DND-41 (cell line): Measurements from ENCODE around the gene DENND6B.

Experiments
- ATAC-seq: fragments of 200-7000 bp; cut with Tn5 transposase; 3 replicates; pipeline ENCODE4 v1.9.1; 2021; ENCODE audit warnings: low read depth; ENCODE audit not compliant: insufficient read depth
- DNase-seq: peaks from one replicate; pipeline ENCODE4 v3.0.0-alpha.2; 2020
- H2AFZ ChIP-seq: 2 replicates; pipeline ENCODE4 v1.6.0; 2012; ENCODE audit warnings: low read depth, low read length
- H3K27ac ChIP-seq: 2 replicates; pipeline ENCODE4 v1.5.1; 2012; ENCODE audit warnings: low read length, inconsistent platforms
- H3K27me3 ChIP-seq: fragments of 200-600 bp; sonication (generic); 2 replicates; pipeline ENCODE4 v1.6.0; 2012; ENCODE audit warnings: low read length, mild to moderate bottlenecking, inconsistent platforms; ENCODE audit not compliant: insufficient read depth, poor library complexity
- H3K36me3 ChIP-seq: 2 replicates; pipeline ENCODE4 v1.5.1; 2012; ENCODE audit warnings: low read length, inconsistent platforms; ENCODE audit not compliant: insufficient read depth
- H3K4me1 ChIP-seq: 2 replicates; pipeline ENCODE4 v1.5.1; 2012; ENCODE audit warnings: mild to moderate bottlenecking, low read length; ENCODE audit not compliant: insufficient read depth
- H3K4me2 ChIP-seq: 2 replicates; pipeline ENCODE4 v1.6.0; 2012; ENCODE audit warnings: mild to moderate bottlenecking, moderate library complexity, low read length, inconsistent platforms; ENCODE audit not compliant: insufficient read depth
- H3K4me3 ChIP-seq, 2 experiments: fragments of 200-600 bp in 1 of 2; shearing (Covaris generic) in 1 of 2; 2 replicates each; pipeline ENCODE4 v1.5.1; 2012 to 2016; ENCODE audit warnings: inconsistent platforms in 2 of 2, low read length in 2 of 2, mild to moderate bottlenecking in 2 of 2, low read depth in 1 of 2, moderate library complexity in 1 of 2
- H3K79me2 ChIP-seq: 2 replicates; pipeline ENCODE4 v1.6.0; 2012; ENCODE audit warnings: low read length, inconsistent platforms; ENCODE audit not compliant: insufficient read depth
- H3K9ac ChIP-seq: 2 replicates; pipeline ENCODE4 v1.6.0; 2012; ENCODE audit warnings: low read depth, mild to moderate bottlenecking, inconsistent platforms, low read length, moderate library complexity
- H3K9me3 ChIP-seq: 2 replicates; pipeline ENCODE4 v1.5.1; 2012; ENCODE audit warnings: low read length, moderate library complexity, mild to moderate bottlenecking, inconsistent platforms; ENCODE audit not compliant: insufficient read depth, severe bottlenecking
- H4K20me1 ChIP-seq: 2 replicates; pipeline ENCODE4 v1.6.0; 2012; ENCODE audit warnings: low read length; ENCODE audit not compliant: insufficient read depth
- CTCF ChIP-seq: IDR thresholded peaks from 2 replicates; pipeline ENCODE4 v1.5.1; 2012; ENCODE audit warnings: borderline replicate concordance, low read length, moderate library complexity, mild to moderate bottlenecking; ENCODE audit not compliant: poor library complexity, severe bottlenecking; ENCODE audit errors: extremely low read depth
- EZH2 ChIP-seq: IDR thresholded peaks from 3 replicates; pipeline ENCODE4 v1.6.1; 2012; ENCODE audit warnings: borderline replicate concordance, low read depth, mild to moderate bottlenecking, moderate library complexity, low read length, inconsistent platforms; ENCODE audit not compliant: severe bottlenecking

Gene DENND6B

GRCh38 chr22:50280708-50281383, 46.0 kb downstream of the DENND6B start:
- no peak overlapping the region for H3K9ac ChIP-seq
- H3K9me3 ChIP-seq, result no peaks in the 10 kb centered on the region
- no peak for ATAC-seq
- H3K27ac ChIP-seq, result no peak overlapping the region
- H3K79me2 ChIP-seq, result no peaks in the 10 kb centered on the region
- H3K27me3 ChIP-seq, result no peaks in the 10 kb centered on the region
- H3K4me3 ChIP-seq, result no peak overlapping the region
- H3K4me1 ChIP-seq, result no peaks in the 10 kb centered on the region
- no peak overlapping the region for H3K4me2 ChIP-seq
- H2AFZ ChIP-seq, result no peak overlapping the region
- no peak for DNase-seq
- TF ChIP-seq CTCF, result no peak
- no peak for TF ChIP-seq EZH2
- H4K20me1 ChIP-seq, result no peaks in the 10 kb centered on the region
- H3K36me3 ChIP-seq, result no peaks in the 10 kb centered on the region

DNA sequence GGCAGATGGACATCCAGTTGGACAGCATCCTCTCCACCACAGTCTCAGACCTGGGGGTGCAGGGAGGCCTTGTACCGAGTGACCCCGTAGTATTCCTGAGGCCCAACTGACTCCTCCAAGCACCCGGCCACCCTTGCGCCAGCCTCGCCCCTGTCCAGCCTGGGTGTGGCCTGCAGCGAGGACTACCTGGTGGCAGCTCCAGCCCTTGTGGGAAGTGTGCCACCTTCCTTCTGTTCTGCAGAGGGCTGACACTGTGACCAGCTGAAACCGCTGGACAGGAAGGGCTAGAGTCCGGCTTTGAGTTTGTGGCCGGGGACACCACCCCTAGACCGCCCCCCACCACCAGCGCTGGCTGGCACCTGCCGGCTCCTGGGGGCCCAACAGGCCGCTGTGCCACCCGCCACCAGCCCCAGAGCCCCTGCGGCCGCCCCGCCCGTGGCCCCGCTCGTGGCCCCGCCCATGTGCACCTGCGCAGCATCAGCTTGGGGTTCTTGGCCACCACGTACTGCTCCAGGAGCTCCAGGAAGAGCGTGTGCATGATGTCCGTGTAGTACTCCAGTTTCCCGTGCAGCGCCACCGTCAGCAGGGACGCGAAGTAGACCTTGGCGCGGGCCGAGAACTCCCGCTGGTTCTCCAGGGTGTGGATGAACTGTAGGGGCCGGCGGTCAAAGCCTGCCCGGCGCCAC, 46.6 kb downstream of the DENND6B start:
- no peak for TF ChIP-seq EZH2
- no peak for TF ChIP-seq CTCF
- DNase-seq (no peak), ATAC-seq (no peak)
- Histone ChIP-seq H3K9me3 (no peaks in the 10 kb centered on the region), H3K4me1 (no peaks in the 10 kb centered on the region), H3K79me2 (no peaks in the 10 kb centered on the region), H4K20me1 (no peaks in the 10 kb centered on the region), H3K36me3 (no peaks in the 10 kb centered on the region), H3K4me3 (no peak overlapping the region), H3K9ac (no peak overlapping the region), H3K27ac (no peak overlapping the region), H3K27me3 (no peaks in the 10 kb centered on the region), H3K4me2 (no peak overlapping the region), H2AFZ (no peak overlapping the region)

- H3K79me2 ChIP-seq, result no peaks in the 10 kb centered on the region
- no peaks in the 10 kb centered on the region for H3K4me1 ChIP-seq
- H3K27me3 ChIP-seq, result no peaks in the 10 kb centered on the region
- no peak for TF ChIP-seq EZH2
- TF ChIP-seq CTCF, result no peak
- H3K9ac ChIP-seq, result no peak overlapping the region
- no peaks in the 10 kb centered on the region for H3K9me3 ChIP-seq
- no peak overlapping the region for H3K27ac ChIP-seq
- H3K4me3 ChIP-seq, result no peak overlapping the region
- ATAC-seq, result no peak
- H2AFZ ChIP-seq, result no peak overlapping the region
- no peaks in the 10 kb centered on the region for H3K36me3 ChIP-seq
- H4K20me1 ChIP-seq, result no peaks in the 10 kb centered on the region
- no peak overlapping the region for H3K4me2 ChIP-seq
- DNase-seq, result no peak
Observed at GRCh38 chr22:50278956-50279619, 47.7 kb downstream of the DENND6B start.
